ENCODE measurements around the gene TUBA4B.
"Not testable (repeated sequence)": the region's sequence is repeated elsewhere in the genome, so short reads cannot be mapped to it uniquely, and the experiment has no call there.

TUBA4B gene

DNA sequence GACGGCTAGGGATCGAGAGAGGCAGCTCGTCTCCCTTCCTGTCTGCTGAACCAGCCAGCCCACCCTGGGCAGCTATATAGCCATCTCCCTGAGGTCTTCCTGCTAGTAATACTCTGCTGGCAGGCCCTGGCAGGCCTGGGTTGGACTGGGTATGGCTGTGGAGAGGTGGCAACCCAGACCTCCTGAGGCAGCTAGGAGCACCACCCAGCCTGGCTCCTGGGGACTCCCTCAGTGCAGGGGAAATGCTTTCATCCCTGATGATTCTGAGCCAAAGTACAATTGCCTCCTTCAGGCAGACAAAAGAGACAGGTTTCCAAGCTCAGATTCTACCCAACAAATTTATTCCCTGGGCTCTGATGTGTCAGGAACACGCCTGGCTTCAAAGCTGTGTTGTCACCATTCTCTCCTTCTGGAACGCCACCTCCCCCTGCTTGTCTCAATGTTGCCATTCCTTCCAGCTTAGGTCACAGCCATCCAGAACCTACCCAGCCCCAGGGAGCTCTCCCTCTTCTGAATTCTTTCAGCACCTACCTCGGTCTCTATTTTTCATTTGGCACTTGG is 21.4 kb downstream of the TUBA4B start:
- DNase-seq (ENCODE audit: low read depth in 2 of 2), result no peak

DNA sequence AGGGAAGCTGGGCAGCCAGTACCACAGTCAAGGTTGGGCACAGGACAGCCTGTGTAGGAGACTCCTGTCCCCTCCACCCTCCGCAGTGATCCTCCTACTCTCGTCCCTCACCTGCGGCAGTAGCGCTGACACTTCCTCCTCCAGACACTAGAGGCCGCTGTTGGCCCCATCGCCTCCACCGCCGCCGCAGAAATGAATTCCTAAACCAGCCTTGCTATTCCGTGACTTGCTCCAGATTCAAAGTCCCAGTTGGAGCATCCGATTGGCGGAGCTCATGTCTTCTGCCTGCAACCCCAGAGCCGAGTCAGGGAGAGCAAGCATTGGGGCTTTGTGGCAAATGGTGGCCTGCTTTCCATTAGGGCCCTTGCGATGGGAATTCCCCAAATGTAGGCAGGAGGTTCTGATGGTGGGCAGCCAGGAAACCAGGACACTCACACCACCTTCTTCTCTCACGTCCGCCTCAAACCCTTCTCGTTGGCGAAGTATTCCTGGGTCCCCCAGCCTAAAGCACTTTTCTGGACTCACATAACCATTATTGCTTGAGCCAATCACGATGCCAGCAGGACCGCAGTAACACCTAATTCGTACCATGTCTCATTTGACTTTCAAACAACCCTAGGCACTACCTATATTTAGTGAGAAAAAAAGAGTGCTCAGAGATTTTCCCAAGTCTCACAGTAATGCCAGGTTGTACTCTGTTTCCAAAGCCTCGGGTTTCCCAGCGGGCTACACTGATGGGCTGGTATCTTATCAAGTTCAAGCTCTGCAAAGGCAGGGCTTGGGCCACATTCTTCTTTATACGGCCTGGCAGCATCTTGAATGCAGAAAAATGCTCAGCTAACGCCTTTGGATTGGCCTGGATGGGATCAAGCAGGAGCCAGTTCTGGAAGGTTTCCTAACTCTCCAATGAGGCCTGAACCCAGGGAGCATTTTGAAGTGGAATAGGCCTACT is 24.9 kb downstream of the TUBA4B start:
- peak; percentile 57 to 66 for DNase-seq (ENCODE audit: low read depth in 2 of 2)

DNA sequence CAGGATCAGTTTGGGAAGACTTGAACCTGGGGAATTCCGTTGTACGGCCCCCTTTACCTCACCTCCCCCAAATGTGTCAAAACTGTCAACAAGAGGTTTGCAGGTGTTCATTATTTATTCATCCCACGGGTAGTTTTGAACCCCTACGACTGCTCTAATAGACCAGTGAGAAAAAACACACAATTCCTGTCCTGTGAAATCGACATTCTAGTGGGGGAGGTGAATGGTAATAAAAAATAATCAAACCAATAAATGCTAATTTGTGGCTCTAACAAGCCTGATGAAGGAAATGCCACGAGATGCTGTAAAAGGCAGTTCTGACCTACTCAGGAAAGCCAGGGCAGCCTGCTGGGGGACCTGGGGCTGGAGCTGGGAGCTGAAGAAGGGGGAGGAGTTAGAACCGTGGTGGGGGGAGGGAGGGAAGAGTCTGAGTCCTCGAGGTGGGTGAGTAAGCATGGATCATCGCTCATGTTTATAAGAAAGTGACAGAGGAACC is 25.7 kb downstream of the TUBA4B start:
- DNase-seq (ENCODE audit: low read depth in 2 of 2), result no peak

DNA sequence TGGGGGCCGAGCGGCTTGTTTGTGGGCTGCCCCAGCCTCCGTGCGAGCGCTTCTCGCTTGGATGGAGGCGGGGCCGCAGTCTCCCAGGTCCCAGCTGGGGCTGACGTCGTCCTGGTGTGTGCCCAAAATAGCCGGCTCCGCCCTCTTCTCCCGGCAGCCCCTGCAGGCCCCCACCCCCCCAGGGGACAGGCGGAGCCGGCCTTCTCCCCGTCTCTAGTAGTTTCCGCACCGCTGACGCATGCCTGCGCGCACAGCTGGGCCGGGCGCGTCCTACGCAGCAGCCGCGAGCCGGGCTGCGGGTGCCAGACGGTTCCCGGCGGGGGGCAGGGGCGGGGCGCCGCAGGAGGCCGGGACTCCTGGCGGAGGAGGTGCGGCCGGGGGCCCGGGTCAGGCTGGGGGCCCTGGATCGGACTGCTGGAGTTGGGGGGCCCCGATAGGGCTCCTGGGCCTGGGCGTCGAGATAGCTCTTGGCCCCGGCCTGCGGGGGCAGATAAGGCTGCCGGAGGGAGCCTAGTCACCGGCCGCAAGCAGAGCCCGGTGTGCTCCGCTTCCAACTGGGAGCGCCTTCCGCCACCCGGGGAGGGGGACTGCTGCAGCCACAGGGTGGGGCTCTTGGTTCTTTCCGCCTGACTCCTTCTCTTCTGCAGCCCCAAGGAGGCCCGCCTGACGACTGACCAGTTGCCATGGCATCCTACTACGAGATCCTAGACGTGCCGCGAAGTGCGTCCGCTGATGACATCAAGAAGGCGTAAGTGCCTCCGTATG is 26.3 kb downstream of the TUBA4B start, which contains the start of gene DNAJB2:
Gene DNAJB2, plus strand, starts transcription at position 216 of the 765 bp plus-strand sequence. Its CDS starts 468 bp downstream, at position 684.
- DNase-seq (ENCODE audit: low read depth in 2 of 2), result peak; percentile 96 to 100

DNA sequence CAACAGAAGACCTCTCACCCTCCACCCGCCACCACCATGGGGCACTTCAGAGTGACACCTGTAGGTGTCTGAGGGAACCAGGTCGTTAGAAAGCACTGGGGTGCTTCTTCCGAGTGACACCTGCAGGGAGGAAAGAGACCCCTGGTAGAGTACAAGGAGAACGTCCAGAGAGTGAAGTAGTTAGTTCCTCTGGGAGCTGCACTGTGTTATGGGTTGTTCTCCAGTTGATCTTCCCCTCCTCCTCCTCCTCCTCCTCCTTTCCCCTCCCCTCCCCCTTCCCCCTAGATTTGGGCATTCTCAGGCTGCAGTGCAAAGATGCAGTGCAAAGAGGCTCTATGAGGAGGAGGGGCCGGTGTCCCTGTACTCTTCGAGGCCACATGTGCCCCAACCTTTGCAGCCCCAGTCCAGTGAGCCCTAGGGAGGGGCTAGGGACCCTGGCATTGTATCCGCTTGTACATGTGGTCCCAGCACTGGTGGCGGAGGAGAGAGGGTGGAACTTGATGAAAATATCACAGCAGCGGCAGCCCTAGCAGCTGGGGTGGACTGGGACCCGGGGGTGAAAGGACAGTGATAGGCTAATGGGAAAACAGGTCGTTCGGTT is 27.0 kb downstream of the TUBA4B start:
- DNase-seq (ENCODE audit: low read depth in 2 of 2), result no peak

DNA sequence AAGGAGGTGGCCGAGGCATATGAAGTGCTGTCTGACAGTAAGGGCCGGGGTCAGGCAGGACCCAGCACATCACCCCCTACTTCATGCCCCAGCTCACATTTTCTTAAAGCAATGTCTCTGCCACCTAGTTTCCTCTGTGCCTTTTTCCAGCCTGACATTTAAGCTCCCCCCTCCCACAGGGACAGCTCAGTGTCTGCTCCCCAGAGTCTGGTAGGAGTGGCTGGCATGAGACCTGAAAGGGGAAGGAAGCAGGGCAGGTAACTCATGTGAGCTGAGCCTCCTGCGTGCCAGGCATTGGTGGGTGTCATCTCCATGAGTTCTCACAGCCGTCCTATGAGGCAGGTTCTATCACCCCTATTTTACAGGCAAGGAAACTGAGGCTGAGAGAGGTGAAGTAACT is 27.6 kb downstream of the TUBA4B start:
- no peak for DNase-seq (ENCODE audit: low read depth in 2 of 2)

DNA sequence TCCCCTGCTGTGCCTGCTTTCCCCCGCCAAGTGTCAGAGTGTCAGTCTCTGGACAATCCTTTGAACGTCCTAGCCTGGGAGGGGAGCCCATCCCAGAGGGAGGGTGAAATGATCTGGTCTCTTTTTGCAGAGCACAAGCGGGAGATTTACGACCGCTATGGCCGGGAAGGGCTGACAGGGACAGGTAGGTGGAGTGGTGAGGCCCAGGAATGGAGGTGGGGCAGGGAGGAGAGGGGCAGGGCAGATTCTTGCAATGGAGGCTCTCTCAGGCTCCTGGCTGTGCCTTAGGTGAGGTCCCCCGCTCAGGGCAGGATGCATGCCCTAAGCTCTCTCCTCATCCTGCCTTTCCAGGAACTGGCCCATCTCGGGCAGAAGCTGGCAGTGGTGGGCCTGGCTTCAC is 28.5 kb downstream of the TUBA4B start:
- DNase-seq (ENCODE audit: low read depth in 2 of 2), result no peak

DNA sequence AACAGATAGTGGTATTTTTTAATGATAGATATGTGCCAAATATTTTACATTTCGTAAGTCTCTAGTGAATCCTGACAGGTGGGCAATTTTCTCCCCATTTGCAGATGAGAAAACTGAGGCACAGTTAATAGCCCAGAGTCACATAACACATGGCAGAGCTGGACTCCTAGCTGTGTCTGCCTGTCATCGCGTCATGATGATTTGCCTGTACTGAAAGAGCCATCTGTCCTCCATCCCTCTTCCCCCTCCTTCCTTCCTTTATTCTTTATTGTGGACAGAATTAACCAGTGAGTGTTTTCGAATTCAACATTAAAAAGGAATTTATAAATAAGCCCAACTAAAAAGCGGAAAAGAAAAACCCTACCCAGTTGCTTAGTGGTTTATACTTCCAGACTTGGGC is 29.3 kb downstream of the TUBA4B start:
- no peak for DNase-seq (ENCODE audit: low read depth in 2 of 2)

DNA sequence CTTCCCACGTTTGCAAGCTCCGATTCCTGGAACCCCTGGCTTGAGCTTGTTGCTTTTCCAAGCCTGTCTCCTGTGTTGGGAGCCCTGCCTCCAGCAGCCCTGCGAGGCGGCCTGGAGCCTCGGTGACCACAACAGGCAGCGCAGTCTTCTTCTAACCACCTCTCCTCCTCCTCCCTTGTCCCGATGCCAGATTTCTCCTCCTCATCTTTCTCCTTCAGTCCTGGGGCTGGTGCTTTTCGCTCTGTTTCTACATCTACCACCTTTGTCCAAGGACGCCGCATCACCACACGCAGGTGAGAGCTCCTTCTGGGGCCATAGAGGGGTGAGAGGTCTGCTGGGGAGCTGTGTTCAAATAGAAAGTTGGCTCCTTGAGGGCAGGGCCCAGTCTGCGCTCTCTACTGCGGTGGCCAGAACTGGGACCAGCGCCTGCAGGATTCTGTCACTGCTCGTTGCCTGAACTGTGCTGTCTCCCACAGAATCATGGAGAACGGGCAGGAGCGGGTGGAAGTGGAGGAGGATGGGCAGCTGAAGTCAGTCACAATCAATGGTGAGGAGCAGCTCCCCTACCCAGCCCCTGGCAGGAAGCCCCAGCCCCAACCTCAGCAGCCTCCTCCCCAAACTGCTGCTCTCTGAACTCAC is 30.0 kb downstream of the TUBA4B start:
- no peak for DNase-seq (ENCODE audit: low read depth in 2 of 2)

DNA sequence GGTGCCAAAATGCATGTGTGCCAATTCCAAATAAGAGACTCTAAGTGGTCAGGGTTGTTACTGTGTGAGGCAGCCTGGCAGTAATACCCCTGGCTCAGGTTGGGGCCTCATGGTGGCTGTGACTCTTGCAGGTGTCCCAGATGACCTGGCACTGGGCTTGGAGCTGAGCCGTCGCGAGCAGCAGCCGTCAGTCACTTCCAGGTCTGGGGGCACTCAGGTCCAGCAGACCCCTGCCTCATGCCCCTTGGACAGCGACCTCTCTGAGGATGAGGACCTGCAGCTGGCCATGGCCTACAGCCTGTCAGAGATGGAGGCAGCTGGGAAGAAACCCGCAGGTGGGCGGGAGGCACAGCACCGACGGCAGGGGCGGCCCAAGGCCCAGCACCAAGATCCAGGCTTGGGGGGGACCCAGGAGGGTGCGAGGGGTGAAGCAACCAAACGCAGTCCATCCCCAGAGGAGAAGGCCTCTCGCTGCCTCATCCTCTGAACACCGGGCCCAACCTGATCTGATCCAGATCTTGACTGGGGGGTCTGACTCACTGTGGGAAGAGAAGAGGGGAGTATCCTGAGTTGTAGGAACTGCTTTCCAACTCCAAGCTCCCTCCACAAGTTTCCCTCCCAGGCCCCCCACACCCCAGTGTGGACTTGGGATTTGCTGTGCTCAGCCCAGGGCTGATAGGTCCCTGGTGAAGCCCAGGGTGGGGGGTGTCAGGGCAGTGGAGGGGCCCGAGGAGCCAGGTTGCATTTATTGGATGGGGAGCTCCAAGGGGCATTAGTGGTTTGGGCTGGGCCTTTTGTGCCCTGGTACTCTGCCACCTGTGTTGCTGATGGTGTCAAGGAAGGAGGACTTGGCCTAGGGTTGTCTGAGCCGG is 31.7 kb downstream of the TUBA4B start:
- DNase-seq (ENCODE audit: low read depth in 2 of 2), result no peak

DNA sequence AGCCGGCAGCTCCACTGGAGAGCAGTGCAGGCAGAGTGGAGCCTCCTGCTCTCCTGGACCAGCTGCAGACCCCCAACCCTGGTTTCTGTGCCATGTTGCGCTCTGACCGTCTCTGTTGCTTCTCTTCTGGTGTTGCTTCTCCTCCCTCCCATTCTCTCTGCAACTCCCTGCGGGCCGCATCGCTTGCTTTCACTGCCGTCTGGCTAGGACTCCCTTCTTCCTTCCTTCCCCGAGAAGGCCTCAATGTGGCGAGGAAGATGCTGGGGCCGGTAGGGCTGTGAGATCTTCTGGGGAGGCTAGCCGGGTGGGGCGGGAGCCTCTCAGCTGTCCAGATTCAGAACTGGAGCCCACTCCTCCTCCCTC is 32.3 kb downstream of the TUBA4B start:
- no peak for DNase-seq (ENCODE audit: low read depth in 2 of 2)

DNA sequence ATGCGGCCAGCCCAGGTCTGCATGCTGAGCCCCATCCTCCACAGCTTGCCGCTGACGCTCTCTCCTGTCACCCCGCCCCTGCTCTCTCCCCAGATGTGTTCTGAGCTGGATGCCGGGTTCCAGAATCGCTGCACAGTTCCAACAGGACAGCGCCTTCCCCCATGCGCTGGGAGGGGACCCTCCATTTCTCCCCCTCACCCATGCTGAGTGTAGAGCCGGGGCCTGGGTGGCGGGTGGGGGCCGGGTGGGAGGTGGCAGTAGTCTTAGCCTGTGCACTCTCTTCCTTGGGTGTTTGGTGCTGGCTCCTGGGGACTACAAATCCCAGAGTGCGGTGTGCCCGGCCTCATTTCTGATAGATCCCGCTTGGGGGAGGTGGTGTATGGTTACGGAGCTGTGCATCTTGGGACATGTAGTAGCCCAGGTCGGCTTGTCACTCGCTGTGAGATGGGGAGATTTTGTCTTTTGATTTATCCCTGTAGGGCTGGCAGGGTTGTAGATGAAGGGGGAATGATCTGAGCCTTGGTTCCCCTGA is 32.9 kb downstream of the TUBA4B start:
- no peak for DNase-seq (ENCODE audit: low read depth in 2 of 2)

DNA sequence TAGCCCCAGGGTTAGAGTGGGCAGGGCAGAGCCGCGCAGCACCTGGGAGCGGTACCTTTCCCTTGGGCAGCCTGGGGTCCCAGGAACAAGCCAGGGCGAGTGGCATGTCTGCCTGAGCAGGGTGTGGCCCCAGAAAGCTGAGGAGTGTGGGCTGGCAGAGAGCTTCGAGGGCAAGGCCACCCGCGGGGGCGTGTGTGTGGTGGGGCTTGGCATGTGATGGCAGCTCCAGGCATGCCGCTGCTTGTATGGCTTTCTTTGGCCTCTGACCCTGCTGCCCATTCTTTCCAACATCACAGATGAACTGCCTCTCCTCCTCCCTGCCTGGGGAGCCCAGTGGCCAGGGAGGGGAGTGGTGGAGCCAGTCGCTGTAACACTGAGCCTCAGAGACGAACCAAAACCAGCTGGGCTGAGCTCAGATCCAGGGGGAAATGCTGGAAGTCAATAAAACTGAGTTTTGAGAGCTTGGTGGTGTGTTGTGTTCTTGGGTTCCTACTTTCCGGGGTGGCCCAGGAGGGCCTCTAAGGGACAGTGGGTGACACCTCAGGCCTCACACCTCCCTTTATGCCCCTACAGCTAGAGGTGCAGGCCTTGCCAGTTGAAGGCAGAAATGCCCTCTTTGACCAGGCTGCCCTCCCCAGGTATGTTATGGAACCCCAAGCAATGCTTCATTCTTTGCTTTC is 33.5 kb downstream of the TUBA4B start:
- DNase-seq (ENCODE audit: low read depth in 2 of 2), result no peak

DNA sequence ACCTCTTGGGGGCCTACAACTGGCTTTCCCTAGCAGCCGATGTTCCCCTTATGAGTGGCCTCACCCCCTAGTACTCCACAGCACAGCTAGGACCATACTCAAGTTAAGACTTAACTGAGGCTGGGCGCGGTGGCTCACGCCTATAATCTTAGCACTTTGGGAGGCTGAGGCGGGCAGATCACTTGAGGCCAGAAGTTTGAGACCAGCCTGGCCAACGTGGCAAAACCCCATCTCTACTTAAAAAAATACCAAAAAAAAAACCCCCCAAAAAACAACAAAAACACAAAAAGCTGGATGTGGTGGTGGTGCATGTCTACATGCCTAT is 34.0 kb downstream of the TUBA4B start:
- not testable (repeated sequence) for DNase-seq (ENCODE audit: low read depth in 2 of 2)

DNA sequence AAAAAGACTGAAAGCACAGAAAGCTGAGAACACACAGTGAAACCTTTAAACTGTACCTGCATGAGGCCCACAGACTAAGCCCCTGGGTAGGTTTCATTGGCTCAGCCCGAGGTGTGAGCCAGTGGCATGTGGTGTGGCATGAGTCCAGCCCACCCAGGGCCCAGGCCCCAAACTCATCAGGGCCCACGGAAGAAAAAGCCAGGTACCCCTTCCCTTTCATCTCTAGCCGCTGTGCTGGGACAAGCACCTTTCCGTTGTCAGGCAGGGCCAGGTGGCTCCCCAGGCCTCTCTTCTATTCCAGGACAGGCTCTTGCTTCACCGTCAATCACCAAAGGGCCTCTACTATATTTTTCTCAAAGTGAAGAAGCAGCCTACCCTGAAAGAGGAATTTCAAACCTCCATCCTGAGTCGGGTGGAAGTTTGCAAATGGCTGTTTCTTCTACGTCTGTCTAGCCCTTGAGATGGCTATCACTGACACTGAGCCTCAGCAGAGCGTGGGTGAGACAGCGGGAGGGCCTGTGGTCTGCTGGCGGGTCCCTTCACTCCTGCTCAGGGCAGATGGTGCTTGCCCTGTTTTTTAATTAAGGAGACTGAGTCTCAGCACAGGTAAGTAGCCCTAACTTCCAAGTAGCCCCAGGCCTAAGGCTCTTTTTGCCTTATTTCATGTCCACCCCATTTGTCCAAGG is 34.7 kb downstream of the TUBA4B start:
- no peak for DNase-seq (ENCODE audit: low read depth in 2 of 2)

DNA sequence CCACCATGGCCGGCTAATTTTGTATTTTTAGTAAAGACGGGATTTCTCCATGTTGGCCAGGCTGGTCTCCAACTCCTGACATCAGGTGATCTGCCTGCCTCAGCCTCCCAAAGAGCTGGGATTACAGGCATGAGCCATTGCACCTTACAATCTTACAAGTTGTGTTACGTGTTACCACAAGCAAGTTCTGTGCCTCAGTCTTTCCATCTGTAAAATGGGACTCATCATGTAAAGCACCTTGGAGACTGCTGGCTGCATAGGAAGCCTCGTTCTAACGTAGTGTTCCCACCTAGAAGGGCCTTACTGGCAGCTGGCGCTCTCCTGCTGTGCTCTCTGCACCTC is 36.1 kb downstream of the TUBA4B start:
- no peak for DNase-seq (ENCODE audit: low read depth in 2 of 2)

DNA sequence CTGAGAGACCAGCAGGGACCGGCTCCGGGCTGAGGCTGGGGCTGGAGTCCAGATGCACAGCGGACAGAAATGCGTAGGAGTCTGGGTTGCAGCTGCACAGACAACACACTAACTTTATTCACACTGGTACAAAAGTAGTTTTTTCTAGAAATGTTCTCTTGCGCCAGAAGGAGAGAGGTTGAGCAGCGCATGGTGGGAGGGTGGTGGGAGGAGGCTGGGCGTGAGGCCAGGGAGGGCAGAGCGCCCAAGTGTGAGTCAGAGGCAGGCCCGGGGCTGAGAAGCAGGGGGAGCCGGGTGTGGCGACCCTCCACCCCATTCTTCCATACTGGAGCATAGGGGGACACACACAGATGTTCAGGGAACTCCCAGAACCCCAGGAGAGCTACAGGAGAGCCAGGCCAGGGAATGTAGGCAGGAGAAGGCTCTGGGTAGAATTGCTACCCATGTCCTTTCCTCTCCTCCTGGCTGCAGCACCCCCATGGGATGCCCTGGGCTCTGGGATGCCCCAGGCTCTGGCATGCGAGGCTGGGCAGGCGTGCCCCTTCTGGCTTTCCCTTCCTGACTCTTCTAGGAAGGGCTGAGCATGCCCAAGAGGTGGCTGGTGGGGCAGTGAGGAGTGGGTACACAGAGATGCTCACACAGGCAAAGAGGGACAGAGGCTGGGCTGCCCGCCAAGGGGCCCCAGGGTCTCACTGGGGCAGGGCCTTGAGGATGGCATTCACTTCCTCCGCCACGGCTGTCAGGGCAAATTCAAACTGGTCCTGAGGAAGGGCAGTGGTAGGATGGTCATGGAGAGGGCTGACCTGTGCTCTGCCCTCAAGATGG is 36.7 kb downstream of the TUBA4B start:
- no peak for DNase-seq (ENCODE audit: low read depth in 2 of 2)

DNA sequence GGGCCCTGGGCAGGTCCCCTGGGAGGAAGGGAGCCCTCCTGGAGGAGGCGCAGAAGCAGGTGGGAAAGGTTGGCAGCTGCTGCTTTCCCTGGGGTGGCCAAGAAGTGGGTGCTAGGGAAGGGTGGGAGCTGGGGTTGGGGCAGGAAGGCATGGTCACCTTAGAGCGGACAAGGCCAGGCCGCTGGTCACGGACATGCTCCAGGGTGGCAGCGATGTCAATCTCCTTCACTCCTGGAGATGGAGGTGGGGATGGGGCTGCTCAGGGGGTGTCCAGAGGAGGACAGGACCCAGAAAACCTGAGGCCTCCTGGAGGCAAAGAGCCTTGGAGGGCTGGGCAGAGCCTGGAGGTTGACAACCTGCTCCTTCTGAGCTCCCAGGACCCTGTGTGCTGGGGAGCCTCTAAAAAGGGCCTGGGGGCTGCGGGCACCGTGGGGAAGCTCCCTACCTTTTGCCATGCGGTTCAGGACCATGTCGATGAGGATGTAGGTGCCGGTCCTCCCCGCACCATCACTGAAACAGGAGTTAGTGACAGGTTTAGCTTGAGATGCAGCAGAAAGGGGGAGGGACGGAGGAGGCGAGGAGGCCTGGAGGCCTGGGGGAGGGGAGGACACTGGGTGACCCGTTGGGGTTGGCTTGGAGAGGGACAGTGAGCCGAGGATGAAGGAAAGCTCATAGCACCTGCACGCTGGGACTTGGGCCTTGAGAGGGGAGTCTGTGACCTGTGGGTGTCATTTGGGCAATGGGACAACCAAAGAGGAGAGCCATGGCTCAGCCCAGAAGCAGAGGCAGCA is 37.5 kb downstream of the TUBA4B start:
- no peak for DNase-seq (ENCODE audit: low read depth in 2 of 2)

Data from stimulated activated CD4-positive, alpha-beta T cell treated with anti-CD3 and anti-CD28 coated beads, Interleukin-4, amount 100 ng/mL, for 48 hours (primary cell).